Stimulated activated CD8-positive, alpha-beta memory T cell treated with anti-CD3 and anti-CD28 coated beads, Interleukin-7, amount 100 ng/mL, for 4 hours (primary cell): ENCODE measurements around the gene DIAPH1.
A peak's percentile ranks its signal among the peaks of the same experiment; 100 is the strongest.

Source experiments
- DNase-seq, 2 donors: peaks; one replicate each; pipeline ENCODE4 v3.0.0-alpha.2; 2020; ENCODE audit warnings: low read depth in 2 of 2

DIAPH1 gene

GRCh38 chr5:141519605-141520565 is 98.9 kb downstream of the DIAPH1 start:
- no peak for DNase-seq

- DNase-seq: no peak
Observed at GRCh38 chr5:141518618-141519015, 100.2 kb downstream of the DIAPH1 start.

- DNase-seq: no peak
Observed at GRCh38 chr5:141517880-141518617, 100.8 kb downstream of the DIAPH1 start.

- DNase-seq: no peak
Observed at GRCh38 chr5:141517312-141517711, 101.5 kb downstream of the DIAPH1 start.

GRCh38 chr5:141516672-141517025 is 102.2 kb downstream of the DIAPH1 start:
- no peak for DNase-seq

GRCh38 chr5:141515946-141516671 is 102.7 kb downstream of the DIAPH1 start:
- DNase-seq: no peak

- DNase-seq: no peak
Observed at GRCh38 chr5:141515141-141515540, 103.7 kb downstream of the DIAPH1 start.

- DNase-seq: no peak
Observed at GRCh38 chr5:141514330-141515133, 104.3 kb downstream of the DIAPH1 start.

GRCh38 chr5:141513627-141514329 is 105.0 kb downstream of the DIAPH1 start:
- peak; percentile 74 to 75 for DNase-seq

- no peak for DNase-seq
Observed at GRCh38 chr5:141512911-141513626, 105.7 kb downstream of the DIAPH1 start.

- peak; percentile 61 to 67 for DNase-seq
Observed at GRCh38 chr5:141512390-141512910, 106.3 kb downstream of the DIAPH1 start.

GRCh38 chr5:141511771-141512325 is 107.0 kb downstream of the DIAPH1 start:
- no peak for DNase-seq

- no peak for DNase-seq
Observed at GRCh38 chr5:141510850-141511601, 107.8 kb downstream of the DIAPH1 start.

GRCh38 chr5:141510160-141510559 is 108.6 kb downstream of the DIAPH1 start:
- DNase-seq: no peak

GRCh38 chr5:141508798-141509611 is 109.8 kb downstream of the DIAPH1 start:
- no peak for DNase-seq

- DNase-seq: no peak
Observed at GRCh38 chr5:141508440-141508797, 110.4 kb downstream of the DIAPH1 start.

GRCh38 chr5:141507387-141508091 is 111.3 kb downstream of the DIAPH1 start:
- DNase-seq: no peak
